Liver (tissue), 9 donors: Measurements from ENCODE around the gene POLA1. TPM values are rescaled to one million over a fixed set of nuclear protein-coding genes. Genes with fewer than 3 reads are reported as not detected.

Experiments
- DNase-seq: peaks from one replicate; pipeline ENCODE4 v3.0.0-alpha.2; 2017; ENCODE audit warnings: low spot score
- H3K27ac ChIP-seq, 2 donors: one replicate each; pipeline ENCODE4 v1.7.0; 2013; ENCODE audit warnings: inconsistent platforms in 2 of 2, low read length in 2 of 2, control low read depth in 1 of 2, low read depth in 1 of 2, mild to moderate bottlenecking in 1 of 2
- H3K27me3 ChIP-seq, 4 donors: one replicate each; pipeline versions ENCODE4 v1.6.1 to v1.7.0; 2013; ENCODE audit warnings: low read length in 3 of 4, inconsistent platforms in 1 of 4, mild to moderate bottlenecking in 1 of 4, moderate library complexity in 1 of 4; ENCODE audit not compliant: control insufficient read depth in 4 of 4, insufficient read depth in 4 of 4
- H3K36me3 ChIP-seq, 4 donors: one replicate each; pipeline versions ENCODE4 v1.6.1 to v1.7.0; 2013; ENCODE audit warnings: low read length in 3 of 4, mild to moderate bottlenecking in 3 of 4, low read depth in 1 of 4, moderate library complexity in 1 of 4; ENCODE audit not compliant: control insufficient read depth in 4 of 4, insufficient read depth in 3 of 4
- H3K4me1 ChIP-seq, 4 donors: one replicate each; pipeline versions ENCODE4 v1.6.1 to v1.7.0; 2013; ENCODE audit warnings: low read length in 3 of 4, mild to moderate bottlenecking in 3 of 4, moderate library complexity in 1 of 4; ENCODE audit not compliant: control insufficient read depth in 4 of 4, insufficient read depth in 4 of 4
- H3K4me3 ChIP-seq, 3 donors: one replicate each; pipeline versions ENCODE4 v1.6.1 to v1.7.0; 2013; ENCODE audit warnings: low read length in 3 of 3, control low read depth in 1 of 3, low read depth in 1 of 3, mild to moderate bottlenecking in 1 of 3
- H3K9ac ChIP-seq, 2 donors: one replicate each; pipeline ENCODE4 v1.7.0; 2013; ENCODE audit warnings: low read length in 2 of 2, mild to moderate bottlenecking in 2 of 2, moderate library complexity in 2 of 2, control low read depth in 1 of 2, low read depth in 1 of 2
- H3K9me3 ChIP-seq, 4 donors: one replicate each; pipeline versions ENCODE4 v1.6.1 to v1.7.0; 2013; ENCODE audit warnings: low read length in 3 of 4; ENCODE audit not compliant: control insufficient read depth in 4 of 4
- ATF3 ChIP-seq: IDR thresholded peaks from 2 replicates; pipeline ENCODE4 v1.6.1; 2016; ENCODE audit warnings: antibody characterized with exemption
- CTCF ChIP-seq: fragments of 150-350 bp; IDR thresholded peaks from 2 replicates; pipeline ENCODE4 v1.5.1; 2017; ENCODE audit warnings: improper control_type of control experiment, low read depth, low read length; ENCODE audit not compliant: missing input control
- EGR1 ChIP-seq, 2 donors: IDR thresholded peaks; 2 replicates each; pipeline ENCODE4 v1.6.1; 2016 to 2018; ENCODE audit warnings: antibody characterized with exemption in 2 of 2, low read depth in 2 of 2
- FOXA1 ChIP-seq: IDR thresholded peaks from 2 replicates; pipeline ENCODE4 v1.6.1; 2016; ENCODE audit warnings: antibody characterized with exemption
- FOXA2 ChIP-seq: IDR thresholded peaks from 2 replicates; pipeline ENCODE4 v1.6.1; 2016; ENCODE audit warnings: antibody characterized with exemption
- GABPA ChIP-seq, 2 donors: IDR thresholded peaks in 1 of 2; conservative IDR thresholded peaks in 1 of 2; 2 replicates each; pipeline ENCODE4 v1.6.1; 2016; ENCODE audit warnings: antibody characterized with exemption in 2 of 2, mild to moderate bottlenecking in 1 of 2, moderate library complexity in 1 of 2
- HNF4A ChIP-seq, 2 donors: conservative IDR thresholded peaks; 2 replicates each; pipeline ENCODE4 v1.6.1; 2016; ENCODE audit warnings: antibody characterized with exemption in 2 of 2, mild to moderate bottlenecking in 2 of 2
- HNF4G ChIP-seq: IDR thresholded peaks from 2 replicates; pipeline ENCODE4 v1.6.1; 2016; ENCODE audit warnings: antibody characterized with exemption
- JUND ChIP-seq, 2 donors: IDR thresholded peaks; 2 replicates each; pipeline ENCODE4 v1.6.1; 2016; ENCODE audit warnings: antibody characterized with exemption in 2 of 2
- MAX ChIP-seq: IDR thresholded peaks from 2 replicates; pipeline ENCODE4 v1.6.1; 2016; ENCODE audit warnings: antibody characterized with exemption
- NR2F2 ChIP-seq: IDR thresholded peaks from 2 replicates; pipeline ENCODE4 v1.6.1; 2016; ENCODE audit warnings: antibody characterized with exemption
- RAD21 ChIP-seq, 2 donors: IDR thresholded peaks; 2 replicates each; pipeline ENCODE4 v1.6.1; 2016; ENCODE audit warnings: antibody characterized with exemption in 2 of 2, mild to moderate bottlenecking in 2 of 2
- REST ChIP-seq: IDR thresholded peaks from 2 replicates; pipeline ENCODE4 v1.6.1; 2016; ENCODE audit warnings: antibody characterized with exemption, mild to moderate bottlenecking
- RXRA ChIP-seq, 2 donors: IDR thresholded peaks; 2 replicates each; pipeline ENCODE4 v1.6.1; 2017 to 2018; ENCODE audit warnings: antibody characterized with exemption in 2 of 2, mild to moderate bottlenecking in 1 of 2
- SP1 ChIP-seq: IDR thresholded peaks from 2 replicates; pipeline ENCODE4 v1.6.1; 2018; ENCODE audit warnings: antibody characterized with exemption, mild to moderate bottlenecking
- TAF1 ChIP-seq: conservative IDR thresholded peaks from 2 replicates; pipeline ENCODE4 v1.6.1; 2016; ENCODE audit warnings: antibody characterized with exemption, mild to moderate bottlenecking
- YY1 ChIP-seq: IDR thresholded peaks from 2 replicates; pipeline ENCODE4 v1.6.1; 2016; ENCODE audit warnings: antibody characterized with exemption, mild to moderate bottlenecking
- ZBTB33 ChIP-seq: IDR thresholded peaks from 2 replicates; pipeline ENCODE4 v1.6.1; 2016; ENCODE audit warnings: antibody characterized with exemption
- WGBS: extraction: QIAGEN DNeasy Blood & Tissue Kit; methylation state at CpG from one replicate; pipeline ENCODE4 v1.1.7; 2013; 5-methylcytosine and 5-hydroxymethylcytosine counted together
- polyA plus RNA-seq, 2 donors: library from polyadenylated mRNA; stranded (reverse) in 1 of 2; unstranded in 1 of 2; fragments of 200-250 nt in 1 of 2; fragments of >200 nt in 1 of 2; fragmentation: Nextera tagmentation in 1 of 2; extraction: Ambion mirVana in 1 of 2; gene quantifications; one replicate each; pipeline versions ENCODE4 v1.2.1 to v1.2.3, GENCODE V29; 2013 to 2015
- total RNA-seq, 2 donors: library from RNA; depleted of rRNA; stranded (reverse); fragments of >200 nt; gene quantifications; one replicate each; pipeline ENCODE4 v1.2.3, GENCODE V29; 2014
- donor health status: healthy.
- donor health status: healthy.
- donor health status: healthy.
- donor health status: healthy.
- donor health status: healthy.

POLA1 gene
- total and polyA plus RNA-seq, 4 donors = 0.93 to 12.7 (median 4.3) TPM

- peaks cover 0 to 9% (median 2%) of the 10 kb centered on the region in 4 donors for H3K4me1 ChIP-seq
- no peak overlapping the region for H3K27ac ChIP-seq
- no peak overlapping the region for H3K4me3 ChIP-seq
- TF ChIP-seq ZBTB33 (no peak), HNF4A (conservative IDR thresholded peaks at IDR 0.05) (no peak)
- WGBS = 90% methylated on average over 6 of the region's 6 CpGs
- no peaks in the 10 kb centered on the region for H3K27me3 ChIP-seq
- H3K9ac ChIP-seq = no peak overlapping the region
- H3K9me3 ChIP-seq = no peaks in the 10 kb centered on the region
- DNase-seq = no peak
- no peaks in the 10 kb centered on the region for H3K36me3 ChIP-seq
Observed at GRCh38 chrX:24696294-24696693, 2.6 kb downstream of the POLA1 start.

GRCh38 chrX:24702362-24703184, 8.9 kb downstream of the POLA1 start:
- Histone ChIP-seq H3K9ac (no peak overlapping the region), H3K4me1 (no peaks in the 10 kb centered on the region), H3K36me3 (peaks cover 0 to 11% (median 5%) of the 10 kb centered on the region in 4 donors), H3K27me3 (no peaks in the 10 kb centered on the region), H3K27ac (no peak overlapping the region), H3K9me3 (no peaks in the 10 kb centered on the region), H3K4me3 (no peak overlapping the region)
- DNase-seq = no peak
- WGBS = 94% methylated on average over 3 of the region's 3 CpGs
- no peak for TF ChIP-seq SP1
- TF ChIP-seq MAX = no peak
- no peak for TF ChIP-seq FOXA1
- no peak for TF ChIP-seq JUND (IDR thresholded peaks at IDR 0.05)
- TF ChIP-seq TAF1 = no peak
- TF ChIP-seq YY1 = no peak
- no peak for TF ChIP-seq RXRA (IDR thresholded peaks at IDR 0.05)
- TF ChIP-seq ZBTB33 = no peak
- TF ChIP-seq REST = no peak
- TF ChIP-seq RAD21 (IDR thresholded peaks at IDR 0.05) = no peak
- TF ChIP-seq ATF3 = no peak
- no peak for TF ChIP-seq HNF4A (conservative IDR thresholded peaks at IDR 0.05)
- no peak for TF ChIP-seq EGR1 (IDR thresholded peaks at IDR 0.05; ENCODE audit: low read depth in 2 of 2)
- no peak for TF ChIP-seq CTCF
- no peak for TF ChIP-seq GABPA (IDR thresholded peaks at IDR 0.05 in 1 of 2, conservative IDR thresholded peaks at IDR 0.05 in 1 of 2)
- no peak for TF ChIP-seq FOXA2
- no peak for TF ChIP-seq HNF4G
- TF ChIP-seq NR2F2 = no peak
